HEK293 (cell line): Measurements from ENCODE around the gene LRRC4C.

Source experiments
- CTCF ChIA-PET: fragments of 350-600 bp; formaldehyde crosslinking; extraction: SDS; loops from one replicate; lab custom pipeline; 2021; ENCODE audit warnings: antibody characterized with exemption; lab: Yijun Ruan, JAX
- POLR2A ChIA-PET: fragments of 300-600 bp; formaldehyde crosslinking; extraction: SDS; loops from one replicate; lab custom pipeline; 2020; ENCODE audit warnings: antibody characterized with exemption, inconsistent platforms; lab: Yijun Ruan, JAX
- H3K27ac ChIP-seq: fragments of 200-500 bp; sonication (Bioruptor generic); 2 replicates; pipeline ENCODE4 v1.5.1; 2014; ENCODE audit warnings: low read depth, low read length, control low read depth, inconsistent platforms; ENCODE audit errors: extremely low read depth
- H3K36me3 ChIP-seq, 2 experiments: fragments of 200-500 bp in 1 of 2; sonication (Bioruptor generic) in 1 of 2; 1 replicate in 1 of 2; 2 replicates in 1 of 2; pipeline ENCODE4 v1.5.1; 2014 to 2017; ENCODE audit warnings: inconsistent platforms in 2 of 2, low read length in 2 of 2; ENCODE audit not compliant: control insufficient read depth in 2 of 2, insufficient read depth in 1 of 2
- H3K4me1 ChIP-seq: fragments of 200-500 bp; sonication (Bioruptor generic); 2 replicates; pipeline ENCODE4 v1.5.1; 2014; ENCODE audit warnings: mild to moderate bottlenecking, low read length, inconsistent platforms; ENCODE audit not compliant: control insufficient read depth, insufficient read depth
- H3K4me3 ChIP-seq: 2 replicates; pipeline ENCODE4 v1.5.1; 2011; ENCODE audit warnings: low read depth, mild to moderate bottlenecking, control low read depth, low read length, moderate library complexity
- H3K9me3 ChIP-seq: fragments of 200-500 bp; sonication (Bioruptor generic); 2 replicates; pipeline ENCODE4 v1.5.1; 2014; ENCODE audit warnings: low read depth, low read length, inconsistent platforms; ENCODE audit not compliant: control insufficient read depth, insufficient read depth
- ATF2 ChIP-seq: fragments of 450-650 bp; formaldehyde crosslinking; IDR thresholded peaks from 2 replicates; pipeline ENCODE4 v1.5.1; 2016; ENCODE audit warnings: missing biosample characterization, missing genetic modification characterization, low read depth
- BCL11B ChIP-seq: fragments of 450-650 bp; formaldehyde crosslinking; IDR thresholded peaks from 2 replicates; pipeline ENCODE4 v1.5.1; 2016; ENCODE audit warnings: low read depth, missing biosample characterization, missing genetic modification characterization
- EGR2 ChIP-seq: fragments of 450-650 bp; formaldehyde crosslinking; IDR thresholded peaks from 2 replicates; pipeline ENCODE4 v1.5.1; 2016; ENCODE audit warnings: low read depth, missing biosample characterization, missing genetic modification characterization
- GFI1B ChIP-seq: fragments of 450-650 bp; formaldehyde crosslinking; IDR thresholded peaks from 2 replicates; pipeline ENCODE4 v1.5.1; 2016; ENCODE audit warnings: missing biosample characterization, missing genetic modification characterization
- TRIM28 ChIP-seq: IDR thresholded peaks from 2 replicates; pipeline ENCODE4 v1.6.1; 2011; ENCODE audit warnings: low read length, control low read depth, borderline replicate concordance
- ZIC2 ChIP-seq: fragments of 450-650 bp; formaldehyde crosslinking; IDR thresholded peaks from 2 replicates; pipeline ENCODE4 v1.5.1; 2016; ENCODE audit warnings: missing biosample characterization, missing genetic modification characterization
- ZNF148 ChIP-seq: fragments of 450-650 bp; formaldehyde crosslinking; IDR thresholded peaks from 2 replicates; pipeline ENCODE4 v1.5.0; 2017; ENCODE audit warnings: missing biosample characterization, missing genetic modification characterization, borderline replicate concordance
- ZNF157 ChIP-seq: fragments of 450-650 bp; formaldehyde crosslinking; IDR thresholded peaks from 2 replicates; pipeline ENCODE4 v1.5.1; 2016; ENCODE audit warnings: missing biosample characterization, missing genetic modification characterization
- ZNF223 ChIP-seq: fragments of 450-650 bp; formaldehyde crosslinking; IDR thresholded peaks from 2 replicates; pipeline ENCODE4 v1.5.1; 2016; ENCODE audit warnings: missing biosample characterization, missing genetic modification characterization
- ZNF23 ChIP-seq: fragments of 450-650 bp; formaldehyde crosslinking; IDR thresholded peaks from 2 replicates; pipeline ENCODE4 v1.5.1; 2016; ENCODE audit warnings: missing biosample characterization, missing genetic modification characterization, borderline replicate concordance
- ZNF274 ChIP-seq, 2 experiments: fragments of 200-500 bp in 1 of 2; fragments of 450-650 bp in 1 of 2; sonication (Bioruptor generic) in 1 of 2; formaldehyde crosslinking in 1 of 2; IDR thresholded peaks; 2 replicates each; pipeline versions ENCODE4 v1.5.1 to v1.6.1; 2014 to 2016; ENCODE audit warnings: borderline replicate concordance in 1 of 2, inconsistent platforms in 1 of 2, low read length in 1 of 2, missing biosample characterization in 1 of 2, missing genetic modification characterization in 1 of 2
- ZNF350 ChIP-seq: fragments of 450-650 bp; formaldehyde crosslinking; IDR thresholded peaks from 2 replicates; pipeline ENCODE4 v1.5.0; 2017; ENCODE audit warnings: missing biosample characterization, mild to moderate bottlenecking, missing genetic modification characterization
- ZNF510 ChIP-seq: fragments of 450-650 bp; formaldehyde crosslinking; IDR thresholded peaks from 2 replicates; pipeline ENCODE4 v1.5.1; 2018; ENCODE audit warnings: mild to moderate bottlenecking, missing genetic modification characterization, missing biosample characterization; ENCODE audit not compliant: insufficient replicate concordance
- ZNF544 ChIP-seq: fragments of 450-650 bp; formaldehyde crosslinking; IDR thresholded peaks from 2 replicates; pipeline ENCODE4 v1.5.0; 2017; ENCODE audit warnings: missing biosample characterization, missing genetic modification characterization
- ZNF654 ChIP-seq: fragments of 450-650 bp; formaldehyde crosslinking; IDR thresholded peaks from 2 replicates; pipeline ENCODE4 v1.5.1; 2016; ENCODE audit warnings: low read depth, missing biosample characterization, missing genetic modification characterization
- ZNF677 ChIP-seq: fragments of 450-650 bp; IDR thresholded peaks from 2 replicates; pipeline ENCODE4 v1.5.0; 2018; ENCODE audit warnings: missing biosample characterization, mild to moderate bottlenecking, missing genetic modification characterization, moderate library complexity

The LRRC4C gene

DNA sequence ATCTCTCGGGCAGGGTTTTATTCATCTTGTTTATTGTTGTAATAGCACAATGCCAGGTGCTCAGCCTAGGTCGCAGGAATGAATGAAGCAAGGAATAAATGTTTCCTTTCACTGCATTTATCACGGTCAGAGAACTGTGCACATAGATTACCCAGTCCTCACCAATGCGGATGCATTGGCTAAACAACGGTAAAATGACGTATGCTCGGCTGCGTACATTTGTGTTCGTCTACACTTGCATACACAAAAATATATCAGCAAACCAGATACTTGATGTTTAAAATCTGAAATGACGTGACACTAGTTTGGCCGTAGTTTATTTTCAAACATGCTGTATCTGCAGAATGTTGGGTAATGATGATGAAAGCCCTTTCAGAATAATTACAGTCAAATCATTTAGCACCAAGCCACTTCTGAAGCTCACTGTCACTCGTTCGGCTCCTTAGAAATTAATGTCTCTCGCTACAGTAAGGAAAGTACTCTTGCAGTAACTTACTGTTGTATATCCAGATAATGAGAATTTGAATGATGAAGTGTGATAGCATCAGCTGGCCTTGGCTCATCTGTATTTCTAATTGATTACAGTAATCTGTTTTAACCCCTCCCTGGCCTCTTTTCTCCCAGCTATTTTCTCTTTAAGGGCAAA is 268.9 kb downstream of the LRRC4C start (continued):
- no peak for TF ChIP-seq ZNF654
- TF ChIP-seq ZNF157 (tag by site-specific recombination), result no peak
- no peak for TF ChIP-seq ZNF677 (tag by site-specific recombination)

DNA sequence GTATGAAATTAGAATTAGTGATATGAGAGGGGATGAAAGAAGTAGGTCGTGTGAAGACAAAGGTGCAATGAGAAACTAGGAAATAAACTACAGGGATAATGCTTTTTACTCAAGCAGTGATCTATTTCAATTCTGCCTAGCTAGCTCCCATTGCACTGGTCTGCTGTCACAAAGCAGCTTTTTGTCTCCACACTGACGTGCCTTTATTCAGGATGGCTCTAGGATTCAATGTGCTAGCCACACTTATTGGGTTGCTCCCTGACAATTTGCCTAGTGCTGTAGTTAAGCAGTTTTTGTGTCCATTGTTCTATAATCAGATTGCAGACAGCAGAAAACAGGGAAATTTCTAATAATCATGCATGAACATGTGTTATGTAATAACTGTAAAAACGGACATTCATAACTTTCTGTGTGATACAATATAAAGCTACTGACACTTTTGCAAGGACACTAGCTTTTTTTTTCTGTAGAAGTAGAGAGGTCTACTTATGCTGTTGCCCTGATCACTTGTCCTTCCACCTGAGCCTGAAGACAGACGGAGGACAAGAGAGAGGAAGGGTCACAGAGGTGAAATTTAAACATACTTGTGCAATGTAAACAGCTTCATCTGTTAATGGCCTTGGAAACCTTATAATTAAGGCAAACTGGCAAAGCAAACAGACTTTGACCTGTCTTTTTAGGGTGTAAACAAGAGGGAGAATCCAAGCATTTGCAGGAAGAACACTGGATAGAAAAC is 269.6 kb downstream of the LRRC4C start:
- CTCF ChIA-PET, result no interaction called here
- no peaks in the 10 kb centered on the region for H3K36me3 ChIP-seq
- no peak overlapping the region for H3K27ac ChIP-seq
- H3K9me3 ChIP-seq, result no peaks in the 10 kb centered on the region
- POLR2A ChIA-PET, result no interaction called here
- H3K4me3 ChIP-seq, result no peak overlapping the region
- no peak for TF ChIP-seq EGR2 (tag by site-specific recombination)
- no peak for TF ChIP-seq ZNF23
- TF ChIP-seq ZNF148 (tag by site-specific recombination), result no peak
- no peak for TF ChIP-seq ZNF544 (tag by site-specific recombination)
- TF ChIP-seq ATF2 (tag by site-specific recombination), result no peak
- TF ChIP-seq ZNF223 (tag by site-specific recombination), result no peak
- no peaks in the 10 kb centered on the region for H3K4me1 ChIP-seq

GRCh38 chr11:41177791-41178190 is 281.7 kb downstream of the LRRC4C start:
- TF ChIP-seq ZNF510 (tag by site-specific recombination), result no peak
- no peak for TF ChIP-seq ZIC2 (tag by site-specific recombination)
- TF ChIP-seq BCL11B (tag by site-specific recombination), result no peak
- no peak for TF ChIP-seq ZNF274 (IDR thresholded peaks at IDR 0.05; ENCODE audit: low read length)
- no peak for TF ChIP-seq ZNF274 (tag by site-specific recombination; IDR thresholded peaks at IDR 0.05; ENCODE audit: borderline replicate concordance)
- ChIA-PET CTCF (no interaction called here), POLR2A (no interaction called here)
- no peak overlapping the region for H3K27ac ChIP-seq
- no peaks in the 10 kb centered on the region for H3K36me3 ChIP-seq
- no peaks in the 10 kb centered on the region for H3K9me3 ChIP-seq
- no peak overlapping the region for H3K4me3 ChIP-seq
- H3K4me1 ChIP-seq, result no peaks in the 10 kb centered on the region

GRCh38 chr11:41175304-41175972 is 284.0 kb downstream of the LRRC4C start:
- Histone ChIP-seq H3K4me1 (no peaks in the 10 kb centered on the region), H3K27ac (no peak overlapping the region), H3K36me3 (no peaks in the 10 kb centered on the region), H3K9me3 (no peaks in the 10 kb centered on the region), H3K4me3 (no peak overlapping the region)
- ChIA-PET POLR2A (no interaction called here), CTCF (no interaction called here)
- TF ChIP-seq TRIM28 (no peak), ZNF350 (tag by site-specific recombination) (no peak), GFI1B (tag by site-specific recombination) (no peak)
